PC-9 (cell line): Measurements from ENCODE around the gene ELAVL4. TPM values are rescaled to one million over a fixed set of nuclear protein-coding genes. Genes with fewer than 3 reads are reported as not detected.
"Not testable (repeated sequence)": the region's sequence is repeated elsewhere in the genome, so short reads cannot be mapped to it uniquely, and the experiment has no call there.

Experiments used
- BruUV-seq: library from RNA; stranded (reverse); fragments of 400-500 nt; replicated peaks from 2 replicates; lab custom pipeline; 2021; lab: Mats Ljungman, UMichigan
- CTCF ChIA-PET: fragments of 300-600 bp; sonication (Branson Sonifier 250); formaldehyde crosslinking; loops from one replicate; lab custom pipeline; 2022; ENCODE audit warnings: antibody characterized with exemption; lab: Charles Lee
- POLR2A ChIA-PET: fragments of 300-600 bp; sonication (Branson Sonifier 250); formaldehyde crosslinking; loops from one replicate; lab custom pipeline; 2022; ENCODE audit warnings: antibody characterized with exemption; ENCODE audit not compliant: unreplicated experiment; lab: Charles Lee
- DNase-seq, 2 experiments: peaks; one replicate each; pipeline versions ENCODE4 v3.0.0 to v3.0.0-alpha.2; 2015 to 2022; ENCODE audit warnings: mixed read lengths in 1 of 2
- H2AFZ ChIP-seq: fragments of 200-600 bp; sonication (generic); 2 replicates; pipeline ENCODE4 v1.8.1; 2017; ENCODE audit warnings: antibody characterized with exemption
- H3F3A ChIP-seq: fragments of 200-600 bp; sonication (generic); 2 replicates; pipeline ENCODE4 v1.8.1; 2017; ENCODE audit warnings: antibody characterized with exemption, mild to moderate bottlenecking, low read depth; ENCODE audit not compliant: insufficient read depth
- H3K27ac ChIP-seq: fragments of 200-600 bp; sonication (generic); 2 replicates; pipeline ENCODE4 v1.6.1; 2016; ENCODE audit warnings: mixed run types
- H3K27me3 ChIP-seq: fragments of 200-600 bp; sonication (generic); 2 replicates; pipeline ENCODE4 v1.6.1; 2016; ENCODE audit warnings: low read depth, mixed run types; ENCODE audit not compliant: insufficient read depth
- H3K36me3 ChIP-seq: fragments of 200-600 bp; sonication (generic); 2 replicates; pipeline ENCODE4 v1.6.1; 2016; ENCODE audit warnings: low read depth, mixed run types
- H3K4me1 ChIP-seq: fragments of 200-600 bp; sonication (generic); replicated peaks from 2 replicates; pipeline ENCODE4 v1.6.1; 2016; ENCODE audit warnings: mixed run types; ENCODE audit not compliant: insufficient read depth
- H3K4me2 ChIP-seq: fragments of 200-600 bp; sonication (generic); 2 replicates; pipeline ENCODE4 v1.6.1; 2017; ENCODE audit warnings: mixed run types
- H3K4me3 ChIP-seq: fragments of 200-600 bp; sonication (generic); 2 replicates; pipeline ENCODE4 v1.6.1; 2016; ENCODE audit warnings: mixed run types
- H3K79me2 ChIP-seq: fragments of 200-600 bp; sonication (generic); 2 replicates; pipeline ENCODE4 v1.6.1; 2017; ENCODE audit warnings: low read depth, mixed run types
- H3K9me2 ChIP-seq: fragments of 200-600 bp; sonication (generic); 2 replicates; pipeline ENCODE4 v1.8.1; 2017; ENCODE audit warnings: mild to moderate bottlenecking; ENCODE audit not compliant: insufficient read depth
- H3K9me3 ChIP-seq: fragments of 200-600 bp; sonication (generic); 2 replicates; pipeline ENCODE4 v1.8.1; 2016; ENCODE audit warnings: low read depth; ENCODE audit not compliant: insufficient read depth
- H4K20me1 ChIP-seq: fragments of 200-600 bp; sonication (generic); 2 replicates; pipeline ENCODE4 v1.8.1; 2017; ENCODE audit not compliant: insufficient read depth
- EZH2 ChIP-seq: fragments of 200-600 bp; sonication (generic); IDR thresholded peaks from 2 replicates; pipeline ENCODE4 v1.8.0; 2017; ENCODE audit warnings: antibody characterized with exemption, low read depth
- intact Hi-C: fragments of 100-400 bp; cut with micrococcal nuclease; formaldehyde crosslinking; loops from one replicate; pipeline ENCODE4 v1.10.0; 2022; ENCODE audit not compliant: unreplicated experiment
- total RNA-seq: library from RNA; stranded (reverse); gene quantifications from 2 replicates; pipeline ENCODE4 v1.2.3, GENCODE V29; 2021
- TF ChIP-seq, protein P1 (sequence below): fragments of 200-600 bp; sonication (generic); conservative IDR thresholded peaks from 2 replicates; pipeline ENCODE4 v1.6.1; 2017; ENCODE audit warnings: mixed run types, antibody characterized with exemption, mild to moderate bottlenecking, moderate library complexity

The ELAVL4 gene
- total RNA-seq, 1 experiment from 2014 or later, result not detected

DNA sequence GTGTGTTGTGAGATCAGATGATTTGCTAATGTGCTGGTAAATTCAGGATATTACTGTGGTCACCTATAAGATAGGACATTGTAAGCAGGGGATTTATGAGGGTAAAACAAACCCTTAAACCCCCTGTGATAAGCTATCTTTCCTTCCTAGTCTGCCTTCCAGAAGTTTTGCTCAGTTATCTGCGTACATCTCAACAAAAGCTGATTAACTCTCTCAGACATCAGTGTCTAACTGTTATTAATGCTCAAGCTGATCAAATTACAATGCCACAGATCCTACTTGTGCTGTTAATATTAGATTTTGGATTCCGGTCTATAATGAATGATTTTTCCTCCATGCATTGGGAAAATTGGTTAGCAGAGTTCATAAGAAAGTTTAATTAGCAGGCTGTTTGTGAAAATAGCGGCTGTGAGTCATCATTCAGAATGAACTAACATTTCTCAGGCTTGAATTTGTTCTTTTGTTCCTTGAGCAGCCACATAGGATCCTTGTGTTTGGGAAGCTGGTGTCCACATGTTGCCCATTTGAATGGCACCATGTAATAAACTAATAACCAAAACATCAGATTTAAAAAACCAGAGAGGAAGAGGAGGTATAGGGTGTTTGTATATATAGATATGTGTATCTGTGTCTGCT, 48.7 kb downstream of the ELAVL4 start:
- no peaks in the 10 kb centered on the region for H4K20me1 ChIP-seq
- POLR2A ChIA-PET, result interaction anchor here (0.6 kb wide), 1 partner anchor 1031 kb away, joined by 11 read pairs; no protein-coding TSS in a partner anchor
- no peak for TF ChIP-seq EZH2
- TF ChIP-seq, protein P1, sequence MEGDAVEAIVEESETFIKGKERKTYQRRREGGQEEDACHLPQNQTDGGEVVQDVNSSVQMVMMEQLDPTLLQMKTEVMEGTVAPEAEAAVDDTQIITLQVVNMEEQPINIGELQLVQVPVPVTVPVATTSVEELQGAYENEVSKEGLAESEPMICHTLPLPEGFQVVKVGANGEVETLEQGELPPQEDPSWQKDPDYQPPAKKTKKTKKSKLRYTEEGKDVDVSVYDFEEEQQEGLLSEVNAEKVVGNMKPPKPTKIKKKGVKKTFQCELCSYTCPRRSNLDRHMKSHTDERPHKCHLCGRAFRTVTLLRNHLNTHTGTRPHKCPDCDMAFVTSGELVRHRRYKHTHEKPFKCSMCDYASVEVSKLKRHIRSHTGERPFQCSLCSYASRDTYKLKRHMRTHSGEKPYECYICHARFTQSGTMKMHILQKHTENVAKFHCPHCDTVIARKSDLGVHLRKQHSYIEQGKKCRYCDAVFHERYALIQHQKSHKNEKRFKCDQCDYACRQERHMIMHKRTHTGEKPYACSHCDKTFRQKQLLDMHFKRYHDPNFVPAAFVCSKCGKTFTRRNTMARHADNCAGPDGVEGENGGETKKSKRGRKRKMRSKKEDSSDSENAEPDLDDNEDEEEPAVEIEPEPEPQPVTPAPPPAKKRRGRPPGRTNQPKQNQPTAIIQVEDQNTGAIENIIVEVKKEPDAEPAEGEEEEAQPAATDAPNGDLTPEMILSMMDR, result no peak
- no peak overlapping the region for H3K27ac ChIP-seq
- H3F3A ChIP-seq, result no peaks in the 10 kb centered on the region
- H3K36me3 ChIP-seq, result no peaks in the 10 kb centered on the region
- H3K27me3 ChIP-seq, result peaks cover 27% of the 10 kb centered on the region; the same call in 1 of the 2 replicates
- no TSS peak for BruUV-seq
- H2AFZ ChIP-seq, result no peak overlapping the region
- intact Hi-C loops, result no loop called here
- H3K4me1 ChIP-seq, result no peaks in the 10 kb centered on the region
- H3K4me3 ChIP-seq, result no peak overlapping the region
- H3K9me2 ChIP-seq, result no peaks in the 10 kb centered on the region
- DNase-seq, result no peak
- CTCF ChIA-PET, result no interaction called here
- no peaks in the 10 kb centered on the region for H3K79me2 ChIP-seq
- no peak overlapping the region for H3K4me2 ChIP-seq
- H3K9me3 ChIP-seq, result no peaks in the 10 kb centered on the region

DNA sequence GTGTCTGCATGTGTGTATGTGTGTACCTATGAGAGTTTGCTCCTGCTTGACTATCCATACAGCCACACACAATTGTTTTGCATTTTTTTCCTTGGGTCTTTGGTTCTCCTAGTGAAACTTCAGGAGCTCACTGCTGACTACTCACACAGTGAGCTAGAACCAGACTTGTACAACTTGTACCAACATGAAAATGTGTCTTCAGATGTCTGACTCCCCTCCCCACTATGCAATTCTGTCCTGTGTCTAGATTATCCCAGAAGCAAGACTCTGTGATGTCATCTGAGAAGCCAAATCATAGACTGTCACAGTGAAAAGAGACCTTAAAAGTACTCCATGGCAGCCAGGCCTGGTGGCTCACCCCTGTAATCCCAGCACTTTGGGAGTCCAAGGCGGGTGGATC, 49.7 kb downstream of the ELAVL4 start:
- no peak overlapping the region for H2AFZ ChIP-seq
- no TSS peak for BruUV-seq
- no peak for TF ChIP-seq EZH2
- TF ChIP-seq, protein P1, result no peak
- H3K9me2 ChIP-seq, result no peaks in the 10 kb centered on the region
- no peak for DNase-seq
- POLR2A ChIA-PET, result interaction anchor here (0.6 kb wide), 1 partner anchor 1030 kb away, joined by 11 read pairs; no protein-coding TSS in a partner anchor
- intact Hi-C loops, result no loop called here
- H3K4me1 ChIP-seq, result no peaks in the 10 kb centered on the region
- H3K9me3 ChIP-seq, result no peaks in the 10 kb centered on the region
- H4K20me1 ChIP-seq, result no peaks in the 10 kb centered on the region
- no peak overlapping the region for H3K27ac ChIP-seq
- no peaks in the 10 kb centered on the region for H3K79me2 ChIP-seq
- no peaks in the 10 kb centered on the region for H3F3A ChIP-seq
- no peak overlapping the region for H3K4me3 ChIP-seq
- no peak overlapping the region for H3K4me2 ChIP-seq
- H3K36me3 ChIP-seq, result no peaks in the 10 kb centered on the region
- CTCF ChIA-PET, result no interaction called here
- peaks cover 23% of the 10 kb centered on the region; the same call in 1 of the 2 replicates for H3K27me3 ChIP-seq

DNA sequence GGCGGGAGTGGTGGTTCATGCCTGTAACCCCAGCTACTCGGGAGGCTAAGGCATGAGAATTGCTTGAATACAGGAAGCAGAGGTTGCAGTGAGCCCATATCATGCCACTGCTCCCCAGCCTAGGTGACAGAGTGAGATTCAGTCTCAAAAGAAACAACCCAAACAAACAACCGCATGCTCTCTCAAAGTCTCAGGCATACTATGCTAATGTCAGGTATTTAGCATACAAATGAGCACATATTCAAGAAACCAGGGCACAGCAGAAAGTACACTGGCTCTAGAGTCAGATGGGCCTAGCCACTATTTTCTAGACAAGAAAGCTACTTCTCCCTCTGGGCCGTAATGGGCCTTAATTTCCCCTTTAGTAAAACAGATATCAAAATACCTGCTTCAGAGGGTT, 55.0 kb downstream of the ELAVL4 start:
- ChIA-PET POLR2A (no interaction called here), CTCF (no interaction called here)
- DNase-seq, result no peak
- Histone ChIP-seq H2AFZ (no peak overlapping the region), H3K27me3 (peaks cover 7% of the 10 kb centered on the region; the same call in 1 of the 2 replicates), H3K9me2 (no peaks in the 10 kb centered on the region), H3K4me1 (no peaks in the 10 kb centered on the region), H3K9me3 (no peaks in the 10 kb centered on the region), H4K20me1 (no peaks in the 10 kb centered on the region), H3K79me2 (no peaks in the 10 kb centered on the region), H3F3A (no peaks in the 10 kb centered on the region), H3K36me3 (no peaks in the 10 kb centered on the region), H3K27ac (no peak overlapping the region), H3K4me3 (no peak overlapping the region), H3K4me2 (no peak overlapping the region)
- TF ChIP-seq, protein P1, result no peak
- TF ChIP-seq EZH2, result no peak
- intact Hi-C loops, result no loop called here
- BruUV-seq, result no TSS peak

DNA sequence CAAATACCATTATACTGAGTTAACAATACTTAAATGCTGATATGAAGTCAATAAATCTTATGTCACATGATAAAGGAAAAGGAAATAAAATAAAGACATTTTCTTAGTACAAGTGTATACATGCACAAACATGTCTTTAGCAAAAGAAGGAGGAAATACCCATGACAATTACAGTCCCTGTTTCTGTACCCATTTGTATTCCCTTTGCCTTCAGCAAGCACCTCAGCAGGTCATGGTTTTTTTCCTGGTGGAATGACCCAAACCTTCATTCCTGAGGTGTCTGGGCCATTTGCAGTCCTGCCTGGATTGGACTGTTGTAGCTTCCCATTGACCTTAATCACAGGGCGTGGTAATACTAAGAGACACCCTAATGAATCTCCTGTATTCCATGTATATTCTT, 57.6 kb downstream of the ELAVL4 start:
- DNase-seq, H3F3A ChIP-seq, H3K4me3 ChIP-seq, H3K4me2 ChIP-seq, H3K9me3 ChIP-seq, H3K9me2 ChIP-seq, CTCF ChIA-PET, BruUV-seq, H2AFZ ChIP-seq, H3K27me3 ChIP-seq, H3K36me3 ChIP-seq, POLR2A ChIA-PET, H4K20me1 ChIP-seq, H3K4me1 ChIP-seq, H3K27ac ChIP-seq, H3K79me2 ChIP-seq, intact Hi-C loops: not testable (repeated sequence)
